Measurements from ENCODE around the gene ADARB2.

ADARB2 gene

GRCh38 chr10:1413823-1414222, 323.5 kb downstream of the ADARB2 start:
- TF ChIP-seq, protein P1, sequence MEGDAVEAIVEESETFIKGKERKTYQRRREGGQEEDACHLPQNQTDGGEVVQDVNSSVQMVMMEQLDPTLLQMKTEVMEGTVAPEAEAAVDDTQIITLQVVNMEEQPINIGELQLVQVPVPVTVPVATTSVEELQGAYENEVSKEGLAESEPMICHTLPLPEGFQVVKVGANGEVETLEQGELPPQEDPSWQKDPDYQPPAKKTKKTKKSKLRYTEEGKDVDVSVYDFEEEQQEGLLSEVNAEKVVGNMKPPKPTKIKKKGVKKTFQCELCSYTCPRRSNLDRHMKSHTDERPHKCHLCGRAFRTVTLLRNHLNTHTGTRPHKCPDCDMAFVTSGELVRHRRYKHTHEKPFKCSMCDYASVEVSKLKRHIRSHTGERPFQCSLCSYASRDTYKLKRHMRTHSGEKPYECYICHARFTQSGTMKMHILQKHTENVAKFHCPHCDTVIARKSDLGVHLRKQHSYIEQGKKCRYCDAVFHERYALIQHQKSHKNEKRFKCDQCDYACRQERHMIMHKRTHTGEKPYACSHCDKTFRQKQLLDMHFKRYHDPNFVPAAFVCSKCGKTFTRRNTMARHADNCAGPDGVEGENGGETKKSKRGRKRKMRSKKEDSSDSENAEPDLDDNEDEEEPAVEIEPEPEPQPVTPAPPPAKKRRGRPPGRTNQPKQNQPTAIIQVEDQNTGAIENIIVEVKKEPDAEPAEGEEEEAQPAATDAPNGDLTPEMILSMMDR (IDR thresholded peaks at IDR 0.05; ENCODE audit: low read depth, low read length), result no peak

GRCh38 chr10:1413256-1413655, 324.1 kb downstream of the ADARB2 start:
- TF ChIP-seq, protein P1 (IDR thresholded peaks at IDR 0.05; ENCODE audit: low read depth, low read length), result no peak

More at GRCh38 chr10:1413823-1414222, 323.5 kb downstream of the ADARB2 start:
- H3K4me3 ChIP-seq (ENCODE audit: low read depth, low read length), result no peak overlapping the region

DNA sequence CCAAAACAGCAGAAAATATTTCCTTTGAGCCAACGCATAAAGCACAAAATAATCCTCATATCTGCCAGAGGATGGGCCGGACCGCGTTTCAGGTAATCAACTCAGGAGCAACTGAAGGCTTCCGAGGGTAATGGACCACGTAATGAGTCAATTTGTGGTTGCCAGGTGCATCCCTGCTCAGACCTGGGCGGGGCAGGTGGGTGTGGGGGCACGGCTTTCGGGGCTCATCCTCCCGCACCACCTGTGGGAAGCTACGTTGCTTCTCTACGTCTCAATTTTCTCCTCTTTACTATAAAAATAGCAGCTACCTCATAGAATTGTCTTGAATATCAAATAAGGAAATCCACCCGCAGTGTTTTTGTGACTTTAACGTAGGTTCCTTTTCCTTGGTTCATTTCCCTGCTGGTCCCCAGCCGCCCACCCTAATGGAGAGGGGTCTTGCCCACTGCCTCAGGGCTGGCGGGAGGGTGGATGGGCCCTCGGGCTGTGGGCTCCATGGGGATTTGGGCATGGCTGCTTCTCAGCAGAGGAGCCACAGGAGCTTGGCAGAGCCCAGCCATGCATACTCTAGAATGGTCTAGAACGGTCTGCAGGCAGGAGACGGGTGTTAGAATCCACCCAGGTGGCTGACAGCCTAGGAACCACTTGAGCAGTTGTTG, 324.7 kb downstream of the ADARB2 start:
- H3K4me3 ChIP-seq (ENCODE audit: low read depth, low read length), result no peak overlapping the region
- TF ChIP-seq, protein P1 (IDR thresholded peaks at IDR 0.05; ENCODE audit: low read depth, low read length), result no peak

More at GRCh38 chr10:1413256-1413655, 324.1 kb downstream of the ADARB2 start:
- H3K4me3 ChIP-seq (ENCODE audit: low read depth, low read length), result no peak overlapping the region

GRCh38 chr10:1411956-1412355, 325.4 kb downstream of the ADARB2 start:
- TF ChIP-seq, protein P1 (IDR thresholded peaks at IDR 0.05; ENCODE audit: low read depth, low read length), result no peak
- H3K4me3 ChIP-seq (ENCODE audit: low read depth, low read length), result no peak overlapping the region

- no peak overlapping the region for H3K4me3 ChIP-seq (ENCODE audit: low read depth, low read length)
- TF ChIP-seq, protein P1 (IDR thresholded peaks at IDR 0.05; ENCODE audit: low read depth, low read length), result no peak
Observed at GRCh38 chr10:1411451-1411850, 325.9 kb downstream of the ADARB2 start.

DNA sequence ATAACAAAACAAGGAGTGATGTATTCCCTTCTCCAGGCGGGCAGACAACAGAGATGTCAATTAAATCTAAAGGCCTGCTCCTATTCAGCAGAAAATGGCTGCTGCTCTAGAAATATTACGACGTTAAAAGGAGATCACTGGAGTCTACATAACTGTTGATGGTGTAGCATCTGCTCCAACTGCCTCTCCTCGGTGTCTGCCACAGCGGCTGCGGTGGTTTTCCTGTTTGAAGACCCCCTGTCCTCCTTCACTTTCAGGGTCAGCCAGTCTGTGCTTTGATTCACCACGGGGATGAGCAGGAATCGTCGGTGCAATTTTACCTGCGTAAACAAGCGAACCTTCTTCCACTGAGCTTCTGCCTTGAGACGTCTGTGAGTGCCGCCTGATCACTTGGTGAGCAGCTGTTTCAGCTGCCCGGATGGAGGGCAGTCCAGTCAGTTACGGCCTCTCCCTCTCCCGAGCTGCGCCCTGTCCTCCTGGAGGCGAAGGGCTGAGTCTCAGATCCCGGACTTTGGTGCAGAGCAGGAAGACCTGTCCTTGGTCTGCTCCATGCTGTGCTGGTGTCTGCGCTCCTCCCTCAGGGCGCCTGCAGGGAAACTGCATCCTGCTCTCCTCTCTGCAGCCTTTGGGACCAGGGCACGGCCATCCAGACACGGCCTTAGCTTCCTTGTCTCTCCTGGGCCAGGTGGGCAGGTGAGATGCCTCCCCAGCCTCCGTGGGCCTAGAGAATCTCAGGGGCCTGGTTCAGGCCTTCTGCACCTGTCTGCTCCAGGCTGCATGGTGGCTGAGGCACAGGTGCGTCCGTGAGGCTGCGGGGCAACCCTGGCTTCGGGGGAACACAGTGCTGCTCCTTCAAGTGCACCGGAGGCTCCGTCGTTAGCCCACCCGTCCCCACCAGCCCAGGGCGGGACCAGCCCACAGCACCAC, 326.6 kb downstream of the ADARB2 start:
- H3K4me3 ChIP-seq (ENCODE audit: low read depth, low read length), result no peak overlapping the region
- TF ChIP-seq, protein P1 (IDR thresholded peaks at IDR 0.05; ENCODE audit: low read depth, low read length), result no peak

- TF ChIP-seq, protein P1 (IDR thresholded peaks at IDR 0.05; ENCODE audit: low read depth, low read length), result no peak
- no peak overlapping the region for H3K4me3 ChIP-seq (ENCODE audit: low read depth, low read length)
Observed at GRCh38 chr10:1410032-1410431, 327.3 kb downstream of the ADARB2 start.
